K562 (cell line): ENCODE measurements around the gene TXNIP. TPM values are rescaled to one million over a fixed set of nuclear protein-coding genes. Genes with fewer than 3 reads are reported as not detected.

Experiments
- CREB5 ChIP-seq: fragments of 250-450 bp; sonication (Bioruptor Pico); IDR thresholded peaks from 2 replicates; pipeline ENCODE4 v1.5.0; 2020; ENCODE audit warnings: mild to moderate bottlenecking
- E4F1 ChIP-seq: fragments of 250-450 bp; sonication (Bioruptor Pico); IDR thresholded peaks from 2 replicates; pipeline ENCODE4 v1.5.0; 2021; ENCODE audit warnings: mild to moderate bottlenecking, borderline replicate concordance
- GATA2 ChIP-seq: sonication (generic); formaldehyde crosslinking; IDR thresholded peaks from 2 replicates; pipeline ENCODE4 v1.4.0; 2020; ENCODE audit warnings: mild to moderate bottlenecking, missing genetic modification reagents
- HMBOX1 ChIP-seq: sonication (generic); IDR thresholded peaks from 2 replicates; pipeline ENCODE4 v1.6.1; 2016
- HMGN3 ChIP-seq: IDR thresholded peaks from 2 replicates; pipeline ENCODE4 v1.6.1; 2011; ENCODE audit warnings: borderline replicate concordance, low read depth, mild to moderate bottlenecking, mixed read lengths, low read length; ENCODE audit not compliant: insufficient read length; ENCODE audit errors: extremely low read depth
- SIN3A ChIP-seq, 2 experiments: fragments of 150-350 bp in 1 of 2; IDR thresholded peaks; 2 replicates each; pipeline ENCODE4 v1.6.1; 2011 to 2016; ENCODE audit warnings: borderline replicate concordance in 2 of 2, low read depth in 2 of 2, low read length in 2 of 2, mild to moderate bottlenecking in 2 of 2, moderate library complexity in 2 of 2; ENCODE audit not compliant: control insufficient read depth in 1 of 2
- SRF ChIP-seq, 2 experiments: fragments of 250-450, 450-650 bp in 1 of 2; sonication (Bioruptor Pico) in 1 of 2; sonication (generic) in 1 of 2; formaldehyde crosslinking; IDR thresholded peaks; 2 replicates each; pipeline versions ENCODE4 v1.5.0 to v1.5.1; 2020 to 2022; ENCODE audit warnings: mild to moderate bottlenecking in 1 of 2, missing genetic modification reagents in 1 of 2
- THRB ChIP-seq: fragments of 450-650 bp; formaldehyde crosslinking; conservative IDR thresholded peaks from 2 replicates; pipeline ENCODE4 v1.4.0; 2022; ENCODE audit warnings: mild to moderate bottlenecking, missing genetic modification characterization
- ZMIZ1 ChIP-seq, 2 experiments: fragments of 150-350 bp in 1 of 2; IDR thresholded peaks; 2 replicates each; pipeline ENCODE4 v1.6.1; 2012 to 2016; ENCODE audit warnings: low read depth in 2 of 2, low read length in 2 of 2, mild to moderate bottlenecking in 1 of 2, moderate library complexity in 1 of 2
- ZNF232 ChIP-seq: sonication (generic); formaldehyde crosslinking; IDR thresholded peaks from 2 replicates; pipeline ENCODE4 v1.8.0; 2022; ENCODE audit warnings: mild to moderate bottlenecking, missing genetic modification reagents
- ZNF76 ChIP-seq: fragments of 250-450 bp; sonication (Bioruptor Pico); IDR thresholded peaks from 2 replicates; pipeline ENCODE4 v1.4.0; 2020; ENCODE audit warnings: mild to moderate bottlenecking, moderate library complexity, borderline replicate concordance
- ZNF764 ChIP-seq: fragments of 250-450 bp; sonication (Bioruptor Pico); IDR thresholded peaks from 2 replicates; pipeline ENCODE4 v1.4.0; 2020; ENCODE audit warnings: low read depth, mild to moderate bottlenecking, moderate library complexity
- polyA plus RNA-seq, 8 experiments: library from polyadenylated mRNA; depleted of rRNA in 4 of 8; stranded (reverse) in 5 of 8; unstranded in 3 of 8; fragments of >200 nt; fragmentation: Nextera tagmentation in 2 of 8; fragmentation: Illumina TruSeq in 1 of 8; extraction: Ambion mirVana in 2 of 8; extraction: Trizol in 1 of 8; gene quantifications; 2 replicates each; pipeline versions ENCODE4 v1.2.1 to v1.2.3, GENCODE V29; 2011 to 2014; ENCODE audit warnings: inconsistent platforms in 1 of 8, missing spikeins in 1 of 8
- total RNA-seq, 7 experiments: library from RNA; depleted of rRNA in 6 of 7; stranded (reverse); fragments of >200 nt in 6 of 7; fragmentation: Illumina TruSeq in 2 of 7; extraction: Trizol in 2 of 7; gene quantifications; 2 replicates each; pipeline versions ENCODE4 v1.2.1 to v1.2.3, GENCODE V29; 2011 to 2021; ENCODE audit warnings: low replicate concordance in 1 of 7

The TXNIP gene
- total and polyA plus RNA-seq, 9 of the 15 experiments (the other 6 are each of a cell fraction or from before 2014, with no cell fraction given): 120 to 499 (median 257) TPM

GRCh38 chr1:145991735-145992412 lies 4.5 kb downstream of the TXNIP start (continued):
- TF ChIP-seq GATA2: peak; percentile 28; the same call in 1 of the 2 replicates
- peak in 1 of 2 experiments; percentile 71; a peak in 2 of 4 replicates for TF ChIP-seq ZMIZ1 (IDR thresholded peaks at IDR 0.05; ENCODE audit: low read depth in 2 of 2, low read length in 2 of 2)
- peak; percentile 13 to 75; a peak in 2 of 4 replicates for TF ChIP-seq SRF (CRISPR knock-in tag; IDR thresholded peaks at IDR 0.05)
- peak; percentile 99 for TF ChIP-seq THRB (CRISPR knock-in tag)
- TF ChIP-seq SIN3A (IDR thresholded peaks at IDR 0.05; ENCODE audit: borderline replicate concordance in 2 of 2, control insufficient read depth in 1 of 2, low read depth in 2 of 2, low read length in 2 of 2): peak in 1 of 2 experiments; percentile 93; a peak in 2 of 4 replicates
- peak; percentile 83 for TF ChIP-seq HMGN3
- TF ChIP-seq ZNF232: no peak
- TF ChIP-seq E4F1 (CRISPR knock-in tag): peak; percentile 75; the same call in 1 of the 2 replicates
- TF ChIP-seq HMBOX1: peak; percentile 15; the same call in 1 of the 2 replicates
- peak; percentile 95 for TF ChIP-seq CREB5 (CRISPR knock-in tag)
- peak; percentile 84 for TF ChIP-seq ZNF764 (CRISPR knock-in tag)
- TF ChIP-seq ZNF76: no peak
